Right lobe of liver (tissue), 4 donors: ENCODE measurements around the gene PPP1R12A.
"Not testable (repeated sequence)": the region's sequence is repeated elsewhere in the genome, so short reads cannot be mapped to it uniquely, and the experiment has no call there.

Experiments used
- POLR2A ChIP-seq: fragments of 450-650 bp; IDR thresholded peaks from one replicate; pipeline ENCODE4 v1.6.1; 2017; ENCODE audit warnings: antibody characterized with exemption, mild to moderate bottlenecking
- TF ChIP-seq, protein P1 (sequence below), 4 donors: fragments of 200-600 bp in 3 of 4; fragments of 450-650 bp in 1 of 4; IDR thresholded peaks; one replicate each; pipeline versions ENCODE4 v1.5.1 to v1.8.0; 2016 to 2022; ENCODE audit warnings: antibody characterized with exemption in 4 of 4, mild to moderate bottlenecking in 2 of 4
- donor health status: DM: no; HTN: no; CAD: no.
- donor health status: DM: no; HTN: no; CAD: no.
- donor health status: DM: no; HTN: yes; CAD: no.

DNA sequence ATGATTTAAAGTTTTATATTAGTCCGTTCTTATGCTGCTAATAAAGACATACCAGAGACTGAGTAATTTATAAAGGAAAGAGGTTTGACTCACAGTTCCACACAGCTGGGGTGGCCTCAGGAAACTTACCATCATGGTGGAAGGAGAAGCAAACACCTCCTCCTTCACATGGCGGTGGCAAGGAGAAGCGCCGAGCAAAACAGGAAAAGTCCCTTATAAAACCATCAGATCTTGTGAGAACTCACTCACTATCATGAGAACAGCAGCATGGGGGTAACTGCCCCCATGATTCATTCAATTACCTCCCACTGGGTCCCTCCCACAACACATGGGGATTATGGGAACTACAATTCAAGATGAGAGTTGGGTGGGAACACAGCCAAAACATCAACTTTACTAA lies 56.4 kb downstream of the PPP1R12A start:
- TF ChIP-seq, protein P1, sequence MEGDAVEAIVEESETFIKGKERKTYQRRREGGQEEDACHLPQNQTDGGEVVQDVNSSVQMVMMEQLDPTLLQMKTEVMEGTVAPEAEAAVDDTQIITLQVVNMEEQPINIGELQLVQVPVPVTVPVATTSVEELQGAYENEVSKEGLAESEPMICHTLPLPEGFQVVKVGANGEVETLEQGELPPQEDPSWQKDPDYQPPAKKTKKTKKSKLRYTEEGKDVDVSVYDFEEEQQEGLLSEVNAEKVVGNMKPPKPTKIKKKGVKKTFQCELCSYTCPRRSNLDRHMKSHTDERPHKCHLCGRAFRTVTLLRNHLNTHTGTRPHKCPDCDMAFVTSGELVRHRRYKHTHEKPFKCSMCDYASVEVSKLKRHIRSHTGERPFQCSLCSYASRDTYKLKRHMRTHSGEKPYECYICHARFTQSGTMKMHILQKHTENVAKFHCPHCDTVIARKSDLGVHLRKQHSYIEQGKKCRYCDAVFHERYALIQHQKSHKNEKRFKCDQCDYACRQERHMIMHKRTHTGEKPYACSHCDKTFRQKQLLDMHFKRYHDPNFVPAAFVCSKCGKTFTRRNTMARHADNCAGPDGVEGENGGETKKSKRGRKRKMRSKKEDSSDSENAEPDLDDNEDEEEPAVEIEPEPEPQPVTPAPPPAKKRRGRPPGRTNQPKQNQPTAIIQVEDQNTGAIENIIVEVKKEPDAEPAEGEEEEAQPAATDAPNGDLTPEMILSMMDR (IDR thresholded peaks at IDR 0.05) = not testable (repeated sequence)
- not testable (repeated sequence) for TF ChIP-seq POLR2A
